ENCODE results near the gene KLF2.
A peak's percentile ranks its signal among the peaks of the same experiment; 100 is the strongest.
"Not testable (repeated sequence)": the region's sequence is repeated elsewhere in the genome, so short reads cannot be mapped to it uniquely, and the experiment has no call there.

The KLF2 gene

GRCh38 chr19:16343156-16343555 lies 18.5 kb downstream of the KLF2 start:
- no peaks in the 10 kb centered on the region for H3K36me3 Mint-ChIP-seq (ENCODE audit: low read depth)
- TF ChIP-seq CTCF (IDR thresholded peaks at IDR 0.05), result no peak
- no peak overlapping the region for H3K27ac Mint-ChIP-seq
- peaks cover 25% of the 10 kb centered on the region for H3K27me3 Mint-ChIP-seq (ENCODE audit: low read depth, poor library complexity)
- H3K4me1 Mint-ChIP-seq, result peaks cover 5% of the 10 kb centered on the region
- DNase-seq, result no peak
- H3K4me3 Mint-ChIP-seq, result no peak overlapping the region
- no peaks in the 10 kb centered on the region for H3K9me3 Mint-ChIP-seq

GRCh38 chr19:16345457-16345856 lies 20.8 kb downstream of the KLF2 start:
- DNase-seq, result no peak
- Mint-ChIP-seq H3K27ac (no peak overlapping the region), H3K9me3 (no peaks in the 10 kb centered on the region), H3K4me3 (no peak overlapping the region), H3K4me1 (peaks cover 7% of the 10 kb centered on the region), H3K36me3 (ENCODE audit: low read depth) (peaks cover 7% of the 10 kb centered on the region), H3K27me3 (ENCODE audit: low read depth, poor library complexity) (peaks cover 13% of the 10 kb centered on the region)
- TF ChIP-seq CTCF (IDR thresholded peaks at IDR 0.05), result no peak

- H3K4me1 Mint-ChIP-seq; H3K36me3 Mint-ChIP-seq (ENCODE audit: low read depth); DNase-seq; H3K9me3 Mint-ChIP-seq; H3K4me3 Mint-ChIP-seq; H3K27me3 Mint-ChIP-seq (ENCODE audit: low read depth, poor library complexity); H3K27ac Mint-ChIP-seq: not testable (repeated sequence)
Observed at GRCh38 chr19:16347099-16347498, 22.5 kb downstream of the KLF2 start.

- Mint-ChIP-seq H3K9me3 (no peaks in the 10 kb centered on the region), H3K27ac (no peak overlapping the region), H3K4me3 (no peak overlapping the region), H3K36me3 (ENCODE audit: low read depth) (peaks cover 7% of the 10 kb centered on the region), H3K4me1 (peaks cover 7% of the 10 kb centered on the region), H3K27me3 (ENCODE audit: low read depth, poor library complexity) (peaks cover 5% of the 10 kb centered on the region)
- no peak for DNase-seq
- no peak for TF ChIP-seq CTCF (IDR thresholded peaks at IDR 0.05)
Observed at GRCh38 chr19:16347706-16348105, 23.1 kb downstream of the KLF2 start.

- peaks cover 5% of the 10 kb centered on the region for H3K27me3 Mint-ChIP-seq (ENCODE audit: low read depth, poor library complexity)
- peak overlapping the region; percentile 38 for H3K27ac Mint-ChIP-seq
- peaks cover 19% of the 10 kb centered on the region for H3K36me3 Mint-ChIP-seq (ENCODE audit: low read depth)
- no peak for TF ChIP-seq CTCF (IDR thresholded peaks at IDR 0.05)
- H3K4me1 Mint-ChIP-seq, result peaks cover 7% of the 10 kb centered on the region
- H3K9me3 Mint-ChIP-seq, result no peaks in the 10 kb centered on the region
- no peak for DNase-seq
- H3K4me3 Mint-ChIP-seq, result no peak overlapping the region
Observed at GRCh38 chr19:16349551-16350152, 25.0 kb downstream of the KLF2 start.

- TF ChIP-seq CTCF (IDR thresholded peaks at IDR 0.05), result no peak
- Mint-ChIP-seq H3K9me3 (no peaks in the 10 kb centered on the region), H3K36me3 (ENCODE audit: low read depth) (peaks cover 21% of the 10 kb centered on the region), H3K27ac (no peak overlapping the region), H3K4me3 (no peak overlapping the region), H3K27me3 (ENCODE audit: low read depth, poor library complexity) (peaks cover 5% of the 10 kb centered on the region), H3K4me1 (peaks cover 15% of the 10 kb centered on the region)
- no peak for DNase-seq
Observed at GRCh38 chr19:16351133-16351809, 26.6 kb downstream of the KLF2 start.

Measured in nephron progenitor cell (in vitro differentiated cells).